ENCODE data around the gene NLRC3.

DNA sequence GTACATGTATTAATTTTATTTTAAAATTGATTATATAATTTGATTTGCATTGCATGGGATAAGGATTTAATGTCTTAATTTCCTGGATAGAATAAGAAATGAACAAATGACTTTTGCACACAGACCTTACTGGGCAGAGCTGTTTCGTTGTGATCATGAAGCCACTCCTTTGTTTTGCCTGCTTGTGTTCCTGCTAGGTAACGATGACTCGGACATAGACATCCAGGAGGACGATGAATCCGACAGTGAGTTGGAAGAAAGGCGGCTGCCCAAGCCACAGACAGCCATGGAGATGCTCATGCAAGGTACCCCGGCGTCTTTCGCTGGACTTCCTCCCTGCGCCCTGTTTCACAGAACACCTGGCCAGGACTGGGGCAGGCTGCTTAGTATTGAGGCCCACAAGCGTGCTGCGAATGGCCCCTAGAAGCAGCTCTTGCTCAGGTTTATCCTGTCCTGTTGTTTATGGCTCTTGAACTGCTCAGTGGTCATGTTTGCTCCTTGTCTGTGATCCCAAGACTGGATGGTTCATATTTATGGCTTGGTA is 46.8 kb downstream of the NLRC3 start:
- TF ChIP-seq, protein P1, sequence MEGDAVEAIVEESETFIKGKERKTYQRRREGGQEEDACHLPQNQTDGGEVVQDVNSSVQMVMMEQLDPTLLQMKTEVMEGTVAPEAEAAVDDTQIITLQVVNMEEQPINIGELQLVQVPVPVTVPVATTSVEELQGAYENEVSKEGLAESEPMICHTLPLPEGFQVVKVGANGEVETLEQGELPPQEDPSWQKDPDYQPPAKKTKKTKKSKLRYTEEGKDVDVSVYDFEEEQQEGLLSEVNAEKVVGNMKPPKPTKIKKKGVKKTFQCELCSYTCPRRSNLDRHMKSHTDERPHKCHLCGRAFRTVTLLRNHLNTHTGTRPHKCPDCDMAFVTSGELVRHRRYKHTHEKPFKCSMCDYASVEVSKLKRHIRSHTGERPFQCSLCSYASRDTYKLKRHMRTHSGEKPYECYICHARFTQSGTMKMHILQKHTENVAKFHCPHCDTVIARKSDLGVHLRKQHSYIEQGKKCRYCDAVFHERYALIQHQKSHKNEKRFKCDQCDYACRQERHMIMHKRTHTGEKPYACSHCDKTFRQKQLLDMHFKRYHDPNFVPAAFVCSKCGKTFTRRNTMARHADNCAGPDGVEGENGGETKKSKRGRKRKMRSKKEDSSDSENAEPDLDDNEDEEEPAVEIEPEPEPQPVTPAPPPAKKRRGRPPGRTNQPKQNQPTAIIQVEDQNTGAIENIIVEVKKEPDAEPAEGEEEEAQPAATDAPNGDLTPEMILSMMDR (IDR thresholded peaks at IDR 0.05; ENCODE audit: low read depth, low read length, missing input control) = no peak
- no peak for TF ChIP-seq YY1 (IDR thresholded peaks at IDR 0.05)
- TF ChIP-seq JUND (IDR thresholded peaks at IDR 0.05) = no peak
- no peak for TF ChIP-seq RAD21 (IDR thresholded peaks at IDR 0.05)
- TF ChIP-seq, protein P2, sequence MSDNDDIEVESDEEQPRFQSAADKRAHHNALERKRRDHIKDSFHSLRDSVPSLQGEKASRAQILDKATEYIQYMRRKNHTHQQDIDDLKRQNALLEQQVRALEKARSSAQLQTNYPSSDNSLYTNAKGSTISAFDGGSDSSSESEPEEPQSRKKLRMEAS (IDR thresholded peaks at IDR 0.05) = no peak
- TF ChIP-seq RXRA (IDR thresholded peaks at IDR 0.05) = no peak
- TF ChIP-seq, protein P3, sequence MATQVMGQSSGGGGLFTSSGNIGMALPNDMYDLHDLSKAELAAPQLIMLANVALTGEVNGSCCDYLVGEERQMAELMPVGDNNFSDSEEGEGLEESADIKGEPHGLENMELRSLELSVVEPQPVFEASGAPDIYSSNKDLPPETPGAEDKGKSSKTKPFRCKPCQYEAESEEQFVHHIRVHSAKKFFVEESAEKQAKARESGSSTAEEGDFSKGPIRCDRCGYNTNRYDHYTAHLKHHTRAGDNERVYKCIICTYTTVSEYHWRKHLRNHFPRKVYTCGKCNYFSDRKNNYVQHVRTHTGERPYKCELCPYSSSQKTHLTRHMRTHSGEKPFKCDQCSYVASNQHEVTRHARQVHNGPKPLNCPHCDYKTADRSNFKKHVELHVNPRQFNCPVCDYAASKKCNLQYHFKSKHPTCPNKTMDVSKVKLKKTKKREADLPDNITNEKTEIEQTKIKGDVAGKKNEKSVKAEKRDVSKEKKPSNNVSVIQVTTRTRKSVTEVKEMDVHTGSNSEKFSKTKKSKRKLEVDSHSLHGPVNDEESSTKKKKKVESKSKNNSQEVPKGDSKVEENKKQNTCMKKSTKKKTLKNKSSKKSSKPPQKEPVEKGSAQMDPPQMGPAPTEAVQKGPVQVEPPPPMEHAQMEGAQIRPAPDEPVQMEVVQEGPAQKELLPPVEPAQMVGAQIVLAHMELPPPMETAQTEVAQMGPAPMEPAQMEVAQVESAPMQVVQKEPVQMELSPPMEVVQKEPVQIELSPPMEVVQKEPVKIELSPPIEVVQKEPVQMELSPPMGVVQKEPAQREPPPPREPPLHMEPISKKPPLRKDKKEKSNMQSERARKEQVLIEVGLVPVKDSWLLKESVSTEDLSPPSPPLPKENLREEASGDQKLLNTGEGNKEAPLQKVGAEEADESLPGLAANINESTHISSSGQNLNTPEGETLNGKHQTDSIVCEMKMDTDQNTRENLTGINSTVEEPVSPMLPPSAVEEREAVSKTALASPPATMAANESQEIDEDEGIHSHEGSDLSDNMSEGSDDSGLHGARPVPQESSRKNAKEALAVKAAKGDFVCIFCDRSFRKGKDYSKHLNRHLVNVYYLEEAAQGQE (IDR thresholded peaks at IDR 0.05) = no peak
- no peak for TF ChIP-seq FOXA1 (IDR thresholded peaks at IDR 0.05)
- no peak for TF ChIP-seq SP1 (IDR thresholded peaks at IDR 0.05)
- TF ChIP-seq TAF1 (conservative IDR thresholded peaks at IDR 0.05) = no peak
- TF ChIP-seq GABPA (IDR thresholded peaks at IDR 0.05 in 1 of 2, conservative IDR thresholded peaks at IDR 0.05 in 1 of 2) = no peak
- TF ChIP-seq, protein P4, sequence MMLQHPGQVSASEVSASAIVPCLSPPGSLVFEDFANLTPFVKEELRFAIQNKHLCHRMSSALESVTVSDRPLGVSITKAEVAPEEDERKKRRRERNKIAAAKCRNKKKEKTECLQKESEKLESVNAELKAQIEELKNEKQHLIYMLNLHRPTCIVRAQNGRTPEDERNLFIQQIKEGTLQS (IDR thresholded peaks at IDR 0.05) = no peak
